ENCODE results near the gene WDR37. TPM values are rescaled to one million over a fixed set of nuclear protein-coding genes. Genes with fewer than 3 reads are reported as not detected.
A peak's percentile ranks its signal among the peaks of the same experiment; 100 is the strongest.

The WDR37 gene
- total and polyA plus RNA-seq, 10 of the 15 experiments (the other 5 are each of a cell fraction or from before 2014, with no cell fraction given) = 1.9 to 11.1 (median 7.1) TPM

- TF ChIP-seq ZBTB11 (CRISPR knock-in tag; IDR thresholded peaks at IDR 0.05) (no peak), ATF2 (IDR thresholded peaks at IDR 0.05; ENCODE audit: low read length) (no peak), DPF2 (IDR thresholded peaks at IDR 0.05) (peak; percentile 74; the same call in 1 of the 2 replicates), SRF (IDR thresholded peaks at IDR 0.05; ENCODE audit: low read depth in 2 of 2, low read length in 2 of 2) (peak in 1 of 2 experiments; percentile 8; a peak in 1 of 4 replicates), JUNB (IDR thresholded peaks at IDR 0.05) (no peak), SIN3A (IDR thresholded peaks at IDR 0.05; ENCODE audit: low read depth, low read length) (peak; percentile 65), YBX1 (IDR thresholded peaks at IDR 0.05) (no peak), MTA2 (IDR thresholded peaks at IDR 0.05; ENCODE audit: low read depth) (no peak), MTA3 (IDR thresholded peaks at IDR 0.05; ENCODE audit: borderline replicate concordance, low read length) (no peak), GATAD2B (conservative IDR thresholded peaks at IDR 0.05; ENCODE audit: low read depth) (peak; percentile 54), POLR2AphosphoS5 (IDR thresholded peaks at IDR 0.05; ENCODE audit: low read length) (peak; percentile 96), NBN (IDR thresholded peaks at IDR 0.05) (peak; percentile 71; the same call in 1 of the 2 replicates), ZNF24 (IDR thresholded peaks at IDR 0.05) (no peak), NRF1 (conservative IDR thresholded peaks at IDR 0.05; ENCODE audit: low read depth, low read length) (peak; percentile 9; the same call in 1 of the 2 replicates), HSF1 (IDR thresholded peaks at IDR 0.05; ENCODE audit: low read depth, low read length) (no peak), ZNF207 (IDR thresholded peaks at IDR 0.05; ENCODE audit: borderline replicate concordance) (peak; percentile 22; the same call in 1 of the 2 replicates), CBFB (IDR thresholded peaks at IDR 0.05; ENCODE audit: low read depth) (peak; percentile 78; the same call in 1 of the 2 replicates), ASH2L (IDR thresholded peaks at IDR 0.05; ENCODE audit: borderline replicate concordance, low read depth) (no peak), WRNIP1 (IDR thresholded peaks at IDR 0.05; ENCODE audit: borderline replicate concordance, low read depth, low read length) (no peak), TAF1 (IDR thresholded peaks at IDR 0.05; ENCODE audit: borderline replicate concordance, low read depth, low read length) (peak; percentile 85), CEBPB (IDR thresholded peaks at IDR 0.05; ENCODE audit: borderline replicate concordance in 1 of 2, low read depth in 2 of 2, low read length in 2 of 2) (no peak), PML (IDR thresholded peaks at IDR 0.05; ENCODE audit: low read length) (peak; percentile 87), MAX (IDR thresholded peaks at IDR 0.05; ENCODE audit: low read depth, low read length) (peak; percentile 72), NR2C2 (IDR thresholded peaks at IDR 0.05; ENCODE audit: borderline replicate concordance, control insufficient read depth, insufficient read length, low read depth) (no peak), RUNX3 (IDR thresholded peaks at IDR 0.05; ENCODE audit: low read length) (peak; percentile 74)
Measured at GRCh38 chr10:1048732-1049424, 7.3 kb upstream of the WDR37 start, which contains the start of gene IDI1 (continued).

All from GM12878 (cell line).